ENCODE results near the gene GRID2.
"Not testable (repeated sequence)": the region's sequence is repeated elsewhere in the genome, so short reads cannot be mapped to it uniquely, and the experiment has no call there.

Gene GRID2

GRCh38 chr4:93263166-93263565, 959.4 kb downstream of the GRID2 start:
- no peak overlapping the region for H3K27ac ChIP-seq
- TF ChIP-seq CTCF (IDR thresholded peaks at IDR 0.05) (no peak), ZFX (IDR thresholded peaks at IDR 0.05; ENCODE audit: borderline replicate concordance) (no peak)

- no peak overlapping the region for H3K27ac ChIP-seq
- no peak for TF ChIP-seq ZFX (IDR thresholded peaks at IDR 0.05; ENCODE audit: borderline replicate concordance)
- no peak for TF ChIP-seq CTCF (IDR thresholded peaks at IDR 0.05)
Measured at GRCh38 chr4:93267747-93268146, 964.0 kb downstream of the GRID2 start.

- no peak overlapping the region for H3K27ac ChIP-seq
- TF ChIP-seq CTCF (IDR thresholded peaks at IDR 0.05) (no peak), ZFX (IDR thresholded peaks at IDR 0.05; ENCODE audit: borderline replicate concordance) (no peak)
Measured at GRCh38 chr4:93285346-93285745, 981.6 kb downstream of the GRID2 start.

- TF ChIP-seq CTCF (IDR thresholded peaks at IDR 0.05) = no peak
- TF ChIP-seq ZFX (IDR thresholded peaks at IDR 0.05; ENCODE audit: borderline replicate concordance) = no peak
- no peak overlapping the region for H3K27ac ChIP-seq
Measured at GRCh38 chr4:93289241-93289640, 985.5 kb downstream of the GRID2 start.

GRCh38 chr4:93289831-93290230, 986.1 kb downstream of the GRID2 start:
- H3K27ac ChIP-seq = no peak overlapping the region
- TF ChIP-seq CTCF (IDR thresholded peaks at IDR 0.05) (no peak), ZFX (IDR thresholded peaks at IDR 0.05; ENCODE audit: borderline replicate concordance) (no peak)

- H3K27ac ChIP-seq = no peak overlapping the region
- TF ChIP-seq ZFX (IDR thresholded peaks at IDR 0.05; ENCODE audit: borderline replicate concordance) (no peak), CTCF (IDR thresholded peaks at IDR 0.05) (no peak)
Measured at GRCh38 chr4:93299118-93299517, 995.4 kb downstream of the GRID2 start.

GRCh38 chr4:93300780-93301555, 997.2 kb downstream of the GRID2 start:
- not testable (repeated sequence) for H3K27ac ChIP-seq

GRCh38 chr4:93302310-93302709, 998.5 kb downstream of the GRID2 start:
- H3K27ac ChIP-seq = no peak overlapping the region
- TF ChIP-seq CTCF (IDR thresholded peaks at IDR 0.05) = no peak
- no peak for TF ChIP-seq ZFX (IDR thresholded peaks at IDR 0.05; ENCODE audit: borderline replicate concordance)
